Measurements from ENCODE around the gene DUS4L.

Gene DUS4L

DNA sequence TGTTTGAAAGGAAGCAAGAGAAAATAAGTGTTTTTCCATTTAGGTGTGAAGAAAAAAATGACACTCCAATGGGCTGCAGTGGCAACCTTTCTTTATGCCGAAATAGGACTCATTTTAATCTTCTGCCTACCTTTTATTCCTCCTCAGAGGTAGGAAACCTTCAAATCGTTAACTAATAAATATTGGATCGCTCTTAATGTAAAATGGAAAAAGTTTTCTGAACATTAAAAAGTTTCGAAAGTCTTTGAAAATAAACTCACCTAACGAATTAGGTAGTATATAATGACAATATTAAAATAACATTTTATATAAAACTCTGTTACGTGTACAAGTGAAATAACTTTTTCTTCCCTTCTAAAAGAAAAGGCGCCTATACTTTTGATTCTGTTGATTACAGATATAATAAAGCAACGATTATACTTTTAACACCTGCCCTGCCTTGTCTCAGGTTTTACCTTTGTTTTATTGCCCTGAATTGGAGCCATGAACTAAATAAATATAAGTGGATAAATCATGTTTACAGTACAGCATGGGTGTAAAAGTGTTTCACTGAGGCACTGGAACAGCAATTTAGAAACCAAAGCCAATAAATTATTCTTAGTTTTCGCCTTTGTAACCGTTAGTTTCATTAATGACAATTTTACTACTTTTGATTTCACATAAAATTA is 17.1 kb downstream of the DUS4L start:
- DNase-seq: no peak

DNA sequence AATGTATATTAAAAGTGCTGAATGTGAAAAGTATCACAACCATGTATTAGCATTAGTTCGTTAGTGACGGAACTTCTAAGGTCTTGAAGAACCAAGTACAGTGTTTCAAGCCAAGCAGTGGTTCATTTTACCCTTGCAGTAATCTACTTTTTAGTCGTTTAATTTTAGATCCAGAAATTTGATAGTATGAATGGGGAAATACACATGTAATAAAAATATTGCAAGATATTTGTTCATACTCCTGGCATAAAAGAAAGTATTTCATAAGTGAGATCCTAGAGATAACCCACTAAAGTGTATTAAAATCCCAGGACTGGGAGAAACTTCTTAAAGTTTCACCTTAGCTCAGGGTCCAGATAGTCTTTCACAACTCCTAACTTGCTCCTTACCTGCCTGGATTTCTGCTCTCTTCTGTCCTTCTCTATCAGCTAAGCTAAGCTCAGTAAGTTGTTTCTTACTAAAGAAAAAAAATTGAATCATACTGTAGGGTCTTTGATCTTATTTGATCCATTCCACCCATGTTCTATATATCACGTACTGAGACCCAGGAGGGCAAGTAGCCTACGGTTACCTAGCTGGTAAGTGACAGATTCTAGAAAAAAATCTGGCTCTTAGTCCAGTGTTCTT is 17.7 kb downstream of the DUS4L start:
- DNase-seq: no peak

DNA sequence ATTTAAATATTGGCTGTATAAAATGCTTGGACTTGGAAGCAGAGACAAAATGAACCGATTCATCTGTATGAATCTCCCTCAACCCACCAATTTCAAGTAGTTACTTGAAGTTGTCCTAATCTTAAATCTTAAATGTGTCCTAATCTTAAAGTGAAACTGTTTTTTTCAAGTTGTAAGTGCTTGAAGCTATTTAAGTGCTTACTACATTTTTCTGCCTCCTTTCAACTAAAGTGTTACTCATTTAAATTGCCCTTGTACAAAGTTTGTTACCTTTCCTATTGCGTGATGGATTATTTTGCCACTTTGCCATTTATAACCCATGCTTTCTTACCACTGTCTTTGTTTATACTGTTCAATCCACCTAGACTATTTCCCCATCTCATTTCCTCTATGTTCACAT is 19.1 kb downstream of the DUS4L start:
- DNase-seq: no peak

DNA sequence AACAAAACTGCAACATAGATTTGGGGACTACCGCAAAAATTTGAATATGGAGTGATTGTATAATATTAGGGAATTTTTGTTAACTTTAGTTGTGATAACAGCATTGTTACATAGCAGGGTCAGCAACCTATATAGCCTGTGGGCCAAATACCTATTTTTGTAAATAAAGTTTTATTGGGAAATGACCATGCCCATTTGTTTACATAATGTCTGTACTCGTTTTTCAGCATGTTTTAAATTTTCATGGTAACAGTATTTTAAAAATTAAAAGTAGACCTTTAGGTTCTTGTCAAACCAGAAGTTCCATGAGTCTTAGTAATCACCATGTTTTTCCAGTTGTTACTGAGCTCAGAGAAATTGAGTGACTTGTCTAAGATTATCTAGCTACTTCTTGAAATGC is 20.9 kb downstream of the DUS4L start:
- DNase-seq: no peak

DNA sequence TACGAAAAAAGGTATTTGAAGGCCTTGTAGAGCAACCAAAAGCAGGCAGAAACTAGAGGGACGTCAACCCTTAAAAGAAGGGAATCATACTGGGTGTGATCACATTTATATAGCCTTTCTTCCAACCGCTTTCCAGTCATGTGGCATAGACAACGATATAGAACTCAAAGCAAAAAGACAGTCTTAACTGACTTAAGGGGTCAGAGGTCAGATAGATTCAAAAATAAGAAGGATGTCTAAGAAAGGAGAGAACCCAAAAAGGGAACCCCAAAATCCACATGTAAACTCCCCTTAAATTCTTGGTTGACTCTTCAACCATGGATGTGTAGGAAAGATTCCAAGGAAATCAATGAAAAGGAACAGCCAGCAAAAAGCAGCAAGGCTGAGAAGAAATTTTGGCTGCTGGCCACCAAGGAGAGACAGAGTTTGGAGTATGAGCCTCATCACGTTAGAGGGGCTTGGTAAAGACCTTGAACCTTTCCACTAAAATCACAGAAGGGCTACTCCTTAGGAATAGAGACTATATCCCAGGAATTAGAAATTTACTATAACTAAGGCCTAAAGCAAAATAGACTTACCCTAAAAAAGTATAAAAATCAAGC is 24.9 kb downstream of the DUS4L start:
- no peak for DNase-seq

DNA sequence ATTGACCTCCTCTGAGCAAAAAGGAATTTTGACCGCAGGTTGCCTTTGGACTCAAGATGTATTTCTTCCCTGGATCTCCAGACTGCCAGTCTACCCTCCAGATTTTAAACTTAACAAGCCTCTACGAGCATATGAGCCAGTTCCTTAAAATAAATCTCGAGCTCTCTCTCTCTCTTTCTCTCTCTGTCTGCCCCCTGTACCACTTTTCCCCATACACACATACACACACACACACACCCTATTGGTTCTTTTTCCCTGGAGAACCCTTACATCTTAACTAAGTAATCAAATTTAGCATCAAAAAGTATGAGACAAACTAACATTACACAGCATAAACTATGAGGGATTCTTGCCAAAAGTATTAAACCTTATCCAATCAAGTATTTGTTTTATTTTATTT is 27.6 kb downstream of the DUS4L start:
- DNase-seq: no peak

DNA sequence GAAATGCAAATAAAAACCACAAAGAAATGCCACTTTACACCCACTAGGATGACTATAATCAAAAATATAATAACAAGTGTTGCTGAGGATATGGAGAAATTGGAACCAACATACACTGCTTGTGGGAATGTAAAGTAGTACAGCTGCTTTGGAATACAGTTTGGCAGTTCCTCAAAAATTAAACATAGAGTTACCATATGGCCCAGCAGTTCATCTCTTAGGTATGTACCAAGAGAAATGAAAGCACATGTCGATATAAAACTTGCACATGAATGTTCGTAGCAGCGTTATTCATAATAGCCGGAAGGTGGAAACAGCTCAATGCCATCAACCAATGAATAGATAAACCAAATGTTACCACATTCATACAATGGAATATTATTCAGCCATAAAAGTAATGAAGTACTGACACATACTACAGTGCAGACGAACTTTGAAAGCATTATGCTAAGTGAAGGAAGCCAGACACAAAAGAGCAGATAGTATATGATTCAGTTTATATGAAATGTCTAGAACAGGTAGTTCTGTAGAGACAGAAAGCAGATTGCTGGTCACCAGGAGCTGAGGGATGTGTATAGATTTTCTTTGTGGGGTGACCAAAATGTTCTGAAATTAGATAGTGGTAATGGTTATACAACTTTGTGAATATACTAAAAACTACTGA is 28.7 kb downstream of the DUS4L start:
- no peak for DNase-seq

DNA sequence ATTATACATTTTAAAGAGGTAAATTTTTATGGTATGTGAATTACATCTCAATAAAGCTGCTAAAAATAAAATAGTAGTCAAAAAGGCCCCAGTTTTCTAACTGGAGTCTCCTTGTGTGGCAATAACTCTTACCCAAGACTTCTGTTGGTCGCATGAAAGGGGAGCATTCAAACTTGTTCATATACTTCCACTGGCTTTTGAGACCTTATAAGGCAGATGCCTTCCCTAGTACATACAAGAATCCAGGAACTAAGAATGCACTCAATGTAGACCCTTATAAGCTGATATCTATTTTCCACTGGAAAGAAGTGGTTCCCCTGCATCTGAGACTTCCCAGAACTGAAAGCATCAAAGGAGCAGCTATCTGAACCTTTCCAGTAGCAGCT is 29.2 kb downstream of the DUS4L start:
- DNase-seq: no peak

DNA sequence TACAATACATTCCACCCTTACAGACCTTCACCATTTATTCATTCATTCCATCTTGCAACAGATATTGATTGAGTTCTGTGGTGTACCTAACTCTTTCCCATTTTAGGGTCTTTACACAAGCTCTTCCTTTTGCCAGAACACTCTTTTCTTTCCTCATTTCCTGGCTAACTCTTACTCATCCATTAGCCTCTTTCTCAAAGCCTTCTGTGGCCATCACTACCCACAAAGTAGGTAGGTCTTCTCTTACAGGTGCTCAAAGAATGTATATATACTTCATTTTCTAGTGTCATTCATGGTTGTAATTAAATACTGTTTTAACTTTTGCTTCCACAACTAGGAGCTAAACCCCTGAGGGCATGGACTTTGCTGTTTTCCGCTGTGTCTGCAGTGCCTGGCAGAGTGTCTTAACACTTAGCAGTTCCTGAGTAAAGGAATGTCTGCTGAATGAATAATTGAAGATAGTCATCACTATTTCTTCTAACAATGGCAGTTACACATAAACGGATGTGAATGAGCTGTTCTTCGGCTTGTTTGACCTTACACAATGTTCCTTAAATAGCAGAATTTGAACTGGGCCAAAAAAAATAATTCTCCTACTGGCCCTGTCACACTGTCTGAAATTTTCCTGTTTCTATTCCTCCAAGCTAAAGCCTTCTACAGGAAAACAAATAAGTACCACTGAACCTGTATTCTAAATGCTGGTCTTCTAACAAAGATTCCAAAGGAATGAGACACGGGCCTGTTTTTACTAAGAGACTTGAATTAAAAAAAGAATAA is 31.4 kb downstream of the DUS4L start:
- DNase-seq: no peak

DNA sequence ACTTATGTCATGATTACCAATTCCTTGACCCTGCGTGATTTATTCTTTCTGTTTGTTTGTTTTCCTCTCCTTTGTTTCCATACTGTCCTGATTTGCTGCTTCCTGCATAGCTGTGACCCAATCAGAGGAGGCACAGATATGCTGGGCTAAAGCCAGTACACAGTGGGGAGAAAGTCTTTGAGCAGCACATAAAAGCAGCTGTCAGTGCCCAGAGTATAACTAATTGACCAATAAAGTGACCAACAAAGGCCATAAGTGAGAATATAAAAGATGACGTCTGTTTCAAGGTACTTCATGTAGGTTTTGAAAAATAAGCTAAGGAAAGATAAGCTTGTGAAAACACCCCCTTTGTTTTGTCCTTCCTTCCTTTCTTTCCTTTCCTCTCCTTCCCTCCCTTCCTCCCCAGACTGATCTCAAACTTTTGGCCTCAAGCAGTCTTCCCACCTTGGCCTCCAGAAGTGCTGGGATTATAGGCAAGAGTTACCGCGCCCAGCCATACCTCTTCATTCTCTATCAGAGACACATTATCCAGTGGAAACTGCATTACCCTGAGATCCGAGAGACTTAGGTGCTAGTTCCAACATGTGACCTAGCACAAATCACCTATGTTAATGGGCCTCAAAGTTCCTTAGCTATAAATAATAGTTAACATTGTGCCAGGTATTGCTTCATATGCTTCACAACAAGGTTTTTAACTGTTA is 33.3 kb downstream of the DUS4L start:
- no peak for DNase-seq

DNA sequence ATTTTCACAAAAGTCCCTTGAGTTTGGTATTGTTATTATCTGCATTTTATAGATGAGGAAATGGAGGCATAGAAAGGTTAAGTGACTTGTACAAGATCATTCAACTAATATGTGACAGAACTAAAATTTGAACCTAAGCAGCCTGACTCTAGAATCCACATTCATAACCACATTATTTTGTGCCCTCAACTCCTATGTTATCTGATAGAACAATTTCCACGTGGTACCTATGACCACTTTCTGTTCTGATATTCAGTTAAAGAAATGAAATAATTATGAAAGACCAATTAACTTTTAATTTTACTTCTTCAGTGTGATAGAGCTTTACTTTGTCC is 33.8 kb downstream of the DUS4L start:
- DNase-seq: no peak

DNA sequence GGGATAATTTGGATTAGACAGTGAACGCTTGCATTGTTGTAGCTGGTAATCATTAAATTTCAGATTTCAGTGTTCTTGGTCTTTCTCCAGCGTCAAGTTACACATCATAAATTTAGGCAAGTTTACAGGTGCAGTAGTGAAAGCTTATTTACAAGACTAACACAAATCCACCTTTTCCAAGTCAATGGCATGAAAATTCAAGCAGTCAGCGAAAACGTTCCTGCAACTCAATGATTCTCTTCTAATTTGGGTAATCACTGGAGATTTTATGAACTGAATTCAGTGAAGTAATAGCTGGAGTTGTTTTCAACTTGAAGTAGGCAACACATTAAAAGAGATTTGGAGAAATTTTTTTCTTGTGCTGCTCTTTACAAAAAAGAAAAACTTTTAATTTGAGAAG is 34.2 kb downstream of the DUS4L start:
- DNase-seq: no peak

DNA sequence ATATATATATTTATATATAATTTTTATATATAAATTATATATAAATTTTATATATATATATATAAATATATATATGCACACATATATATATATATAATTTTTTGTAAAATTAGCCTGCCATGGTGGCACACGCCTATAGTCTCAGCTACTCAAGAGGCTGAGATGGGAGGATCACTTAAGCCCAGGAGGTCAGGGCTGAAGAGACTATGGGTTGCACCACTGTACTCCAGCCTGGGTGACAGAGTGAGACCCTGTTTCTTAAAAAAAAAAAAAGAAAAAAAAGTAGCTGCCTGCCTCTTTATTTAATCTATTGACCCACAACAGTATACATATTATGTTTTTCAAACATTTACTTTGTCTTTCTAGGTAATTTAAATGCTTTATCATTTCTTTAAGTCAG is 35.5 kb downstream of the DUS4L start:
- no peak for DNase-seq

DNA sequence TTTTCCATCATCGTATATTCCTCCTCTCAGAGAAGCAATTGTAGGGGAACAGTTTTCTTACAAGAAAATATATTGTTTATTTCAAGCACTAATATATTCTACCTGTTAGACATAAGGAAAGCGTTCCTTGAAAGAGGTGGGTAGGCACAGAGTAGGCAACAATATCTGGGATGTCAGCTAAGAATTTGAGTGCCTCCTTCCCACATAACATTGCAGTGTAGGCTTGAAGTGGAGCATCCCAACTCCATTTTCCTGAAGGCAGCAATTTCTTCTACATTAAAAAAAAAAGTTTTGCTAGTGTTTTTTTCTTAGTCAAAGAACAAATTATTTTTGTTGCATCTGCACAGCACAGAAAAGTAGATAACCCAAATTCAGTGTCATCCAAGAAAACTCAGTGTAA is 37.0 kb downstream of the DUS4L start:
- DNase-seq: no peak

DNA sequence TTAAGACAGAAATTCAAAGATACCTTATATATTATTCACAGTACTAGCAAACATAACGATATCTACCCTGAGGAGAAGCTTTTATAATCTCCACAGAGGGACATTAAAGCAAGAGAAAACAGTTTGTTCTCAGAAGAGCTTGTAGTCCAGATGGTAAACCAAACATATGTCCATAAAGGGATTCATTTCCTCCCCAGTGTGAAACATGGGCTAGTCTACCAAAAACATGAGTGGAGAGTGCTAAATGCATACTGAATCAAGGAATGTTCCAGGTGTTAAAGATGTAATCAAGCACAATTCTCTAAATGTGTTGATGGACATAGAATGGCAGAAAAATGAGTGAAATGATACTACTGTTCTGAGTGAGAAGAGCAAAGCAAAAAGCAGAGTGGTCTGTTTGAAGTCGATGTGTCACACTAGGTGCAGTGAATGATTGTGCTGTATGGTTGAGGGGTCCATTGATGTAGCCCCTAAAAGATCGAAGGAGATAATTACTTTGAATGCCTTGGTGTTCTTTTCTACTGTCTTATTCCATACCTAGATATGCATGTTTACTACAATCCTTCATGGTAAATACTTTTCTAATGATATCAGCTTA is 41.5 kb downstream of the DUS4L start:
- no peak for DNase-seq

DNA sequence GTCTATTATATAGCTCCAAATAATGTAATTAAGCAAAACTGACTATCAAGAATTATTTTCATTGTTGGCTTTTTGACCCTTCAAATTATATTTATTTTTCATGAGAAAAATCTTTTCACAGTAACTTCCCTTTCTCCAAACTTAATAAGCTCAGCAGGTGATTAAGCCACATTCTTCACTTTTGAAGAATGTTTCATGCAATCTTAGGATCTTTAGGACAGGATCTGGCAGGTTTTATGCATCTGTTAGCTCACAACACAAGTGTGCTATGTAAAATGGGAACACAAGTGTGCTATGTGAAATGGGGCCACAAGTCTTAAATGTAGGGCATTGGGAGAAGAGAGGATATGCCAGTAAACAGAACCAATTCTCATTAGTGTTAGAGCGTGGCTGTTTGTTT is 42.5 kb downstream of the DUS4L start:
- DNase-seq: no peak

DNA sequence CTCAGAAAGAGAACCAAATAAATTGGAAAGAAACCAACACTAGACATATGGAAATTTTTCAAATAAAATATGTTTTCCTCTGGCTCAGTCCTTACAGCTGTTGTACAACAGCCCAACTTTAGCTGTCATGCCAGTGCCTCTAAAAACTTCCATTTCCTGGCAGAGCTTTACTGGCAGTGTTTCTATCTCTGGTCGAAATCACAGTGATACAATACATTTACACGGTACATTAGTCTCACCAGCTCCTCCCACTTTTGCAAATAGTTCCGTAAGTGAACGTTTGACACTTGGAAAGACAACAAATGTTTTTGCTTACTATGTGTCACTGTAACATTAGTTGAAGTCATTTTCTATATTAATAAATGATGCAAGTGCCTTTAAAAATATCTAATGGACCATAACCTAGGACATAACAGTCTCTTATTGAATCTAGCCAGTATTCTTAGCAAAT is 46.1 kb downstream of the DUS4L start:
- no peak for DNase-seq

DNA sequence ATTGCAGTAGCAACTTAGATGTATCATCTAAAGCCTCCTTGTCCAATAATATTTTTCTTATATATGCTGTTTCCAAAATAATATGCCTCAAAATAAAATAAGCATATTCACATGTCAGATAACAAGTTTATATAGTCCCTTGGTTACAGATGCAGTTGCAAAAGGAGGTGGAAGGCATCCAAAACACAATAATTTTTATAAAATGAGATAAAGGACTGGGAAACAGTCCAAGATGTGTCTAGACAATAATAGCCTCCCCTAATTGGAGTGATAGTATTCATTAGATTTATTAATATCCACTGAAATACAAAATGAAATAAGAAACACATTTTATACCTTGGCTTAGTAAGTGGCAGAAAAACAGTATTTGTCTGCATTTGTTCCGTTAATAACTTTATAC is 46.6 kb downstream of the DUS4L start:
- DNase-seq: no peak

DNA sequence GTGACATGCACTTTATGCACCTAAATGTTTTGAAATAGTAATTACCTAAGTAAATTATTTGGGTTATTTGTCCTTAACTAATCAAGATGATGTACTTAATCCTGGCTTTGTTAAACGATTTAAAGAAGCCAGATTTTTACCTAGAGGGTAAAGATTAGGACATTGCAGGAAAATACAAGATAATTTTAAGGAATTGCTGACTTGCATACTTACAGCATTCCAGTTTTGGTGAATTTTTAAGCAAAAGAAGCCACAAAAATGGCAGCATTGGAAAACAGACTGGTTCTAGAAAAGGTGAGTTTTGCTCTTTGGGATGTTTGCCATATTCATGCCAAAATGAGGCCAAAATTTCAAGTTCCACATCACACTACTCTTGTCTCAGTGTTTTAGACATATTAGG is 49.7 kb downstream of the DUS4L start:
- DNase-seq: no peak

DNA sequence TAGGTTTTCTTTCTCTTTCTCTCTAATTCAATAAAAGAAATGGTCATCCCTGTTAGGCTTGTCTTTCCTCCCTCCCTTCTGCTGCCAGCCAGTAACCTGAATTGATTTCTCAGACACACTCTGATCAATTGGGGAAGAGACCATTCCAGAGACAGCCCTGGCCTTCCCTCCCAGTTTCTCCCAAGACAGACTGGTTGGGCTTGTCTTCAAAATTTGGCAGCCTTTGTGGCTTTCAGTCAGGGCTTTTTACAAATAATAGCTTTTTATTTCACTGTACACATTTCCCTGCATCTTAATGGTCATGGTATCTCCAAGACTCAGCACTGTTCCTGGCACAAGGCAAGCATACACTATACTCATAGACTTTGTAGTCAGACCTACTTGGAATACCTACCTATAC is 50.2 kb downstream of the DUS4L start:
- DNase-seq: no peak

DNA sequence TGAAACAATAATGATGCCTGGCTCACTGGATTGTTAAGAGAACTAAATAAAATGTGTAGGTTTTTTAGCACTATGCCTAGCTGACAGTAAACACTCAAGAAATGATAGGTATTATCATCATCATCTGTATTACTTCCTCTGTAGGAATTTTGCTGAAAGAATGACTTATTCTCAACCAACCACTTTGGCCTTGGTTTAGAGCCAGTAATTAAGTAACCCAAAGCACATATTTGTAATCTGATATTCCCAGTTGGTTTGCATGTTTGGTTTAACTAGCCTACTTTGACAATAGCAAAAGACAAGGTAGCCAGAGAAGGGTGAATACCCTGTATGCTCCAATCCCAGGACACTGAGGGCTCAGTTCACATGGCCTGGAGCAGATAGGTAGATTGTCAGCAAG is 50.7 kb downstream of the DUS4L start:
- DNase-seq: no peak

DNA sequence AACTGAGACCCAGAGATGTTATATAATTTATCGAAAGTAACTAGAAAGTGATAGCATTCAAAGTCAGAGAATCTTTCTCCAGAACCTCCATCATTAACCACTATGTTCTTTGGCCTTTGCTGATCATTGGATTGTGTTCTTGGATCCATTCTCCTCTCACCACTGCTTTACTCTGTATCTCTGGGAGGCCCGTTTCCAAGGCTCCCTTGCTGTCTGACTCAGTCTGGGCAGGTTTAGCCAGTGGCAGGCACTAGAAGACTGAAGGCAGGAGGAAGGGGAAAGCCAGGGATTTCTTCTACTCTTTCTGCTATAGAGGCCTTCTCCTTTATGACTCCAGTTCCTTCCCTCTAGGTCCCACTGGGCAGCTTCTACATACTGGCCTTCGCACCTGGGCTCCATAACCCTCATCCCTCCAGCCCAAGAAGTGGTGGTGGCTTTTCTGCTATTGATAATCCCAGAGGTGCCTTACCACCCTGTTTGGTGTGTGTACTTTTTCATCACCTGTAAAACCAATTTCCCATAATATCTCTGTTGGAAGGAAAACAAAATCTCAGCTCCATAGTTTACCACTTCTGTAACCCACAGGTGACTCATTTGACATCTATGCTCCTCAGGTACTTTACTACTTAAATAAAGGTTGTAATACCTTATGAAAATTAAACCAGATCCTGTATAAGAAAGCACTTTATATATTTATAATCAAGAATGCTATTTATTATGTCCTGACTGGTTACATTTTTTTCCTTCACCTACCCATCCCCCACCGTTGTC is 52.3 kb downstream of the DUS4L start:
- no peak for DNase-seq
